Kidney (tissue), 14 donors: ENCODE measurements around the gene TEDC2. TPM values are rescaled to one million over a fixed set of nuclear protein-coding genes. Genes with fewer than 3 reads are reported as not detected.

Experiments
- DNase-seq, 5 donors: peaks; one replicate each; pipeline ENCODE4 v3.0.0-alpha.2; 2013 to 2020
- FAIRE-seq: peaks from 2 replicates; lab custom pipeline; 2012; peaks lifted over from hg19 to GRCh38; lab: Jason Lieb, UNC
- H3K27ac ChIP-seq, 2 donors: one replicate each; pipeline ENCODE4 v1.7.0; 2013; ENCODE audit warnings: low read depth in 2 of 2, low read length in 2 of 2, inconsistent platforms in 1 of 2
- H3K27me3 ChIP-seq: one replicate; pipeline ENCODE4 v1.7.1; 2013; ENCODE audit warnings: low read length, inconsistent platforms; ENCODE audit not compliant: control insufficient read depth, insufficient read depth
- H3K36me3 ChIP-seq, 3 donors: one replicate each; pipeline versions ENCODE4 v1.7.0 to v1.7.1; 2013; ENCODE audit warnings: low read length in 3 of 3, control low read depth in 1 of 3, inconsistent platforms in 1 of 3; ENCODE audit not compliant: insufficient read depth in 3 of 3, control insufficient read depth in 2 of 3
- H3K4me1 ChIP-seq, 3 donors: one replicate each; pipeline versions ENCODE4 v1.7.0 to v1.7.1; 2013; ENCODE audit warnings: low read length in 3 of 3, inconsistent platforms in 1 of 3, low read depth in 1 of 3; ENCODE audit not compliant: control insufficient read depth in 2 of 3, insufficient read depth in 2 of 3
- H3K4me3 ChIP-seq, 3 donors: one replicate each; pipeline versions ENCODE4 v1.7.0 to v1.8.1; 2013; ENCODE audit warnings: low read length in 3 of 3, control low read depth in 1 of 3, inconsistent platforms in 1 of 3
- H3K9ac ChIP-seq, 3 donors: one replicate each; pipeline versions ENCODE4 v1.7.0 to v1.7.1; 2013; ENCODE audit warnings: low read length in 3 of 3, control low read depth in 1 of 3, inconsistent platforms in 1 of 3
- H3K9me3 ChIP-seq, 3 donors: one replicate each; pipeline versions ENCODE4 v1.7.0 to v1.7.1; 2013; ENCODE audit warnings: low read length in 3 of 3, control low read depth in 1 of 3, inconsistent platforms in 1 of 3; ENCODE audit not compliant: control insufficient read depth in 2 of 3, insufficient read depth in 1 of 3
- CTCF ChIP-seq: IDR thresholded peaks from 3 replicates; pipeline ENCODE4 v1.5.1; 2012; ENCODE audit warnings: mild to moderate bottlenecking, moderate library complexity, borderline replicate concordance; ENCODE audit not compliant: insufficient read depth; ENCODE audit errors: extremely low read depth
- intact Hi-C: fragments of 100-400 bp; cut with DNase I; formaldehyde crosslinking; loops from one replicate; pipeline ENCODE4 v1.11.1; 2022
- polyA plus RNA-seq: library from polyadenylated mRNA; stranded (reverse); fragments of 350-450 nt; fragmentation: Illumina TruSeq; extraction: RNeasy Lipid Tissue Mini Kit (QIAGEN cat#74804); gene quantifications from one replicate; pipeline ENCODE4 v1.2.3, GENCODE V29; 2014; ENCODE audit warnings: low read depth, low replicate concordance; ENCODE audit not compliant: insufficient read depth
- total RNA-seq: library from RNA; stranded (reverse); fragmentation: NEBNext Ultra II Directional; extraction: Animal tissue kit (Norgen Biotek cat#: 25700); gene quantifications from one replicate; pipeline ENCODE4 v1.2.1, GENCODE V29; 2021
- donor health status: control.
- donor health status: control.
- donor health status: control.
- donor health status: control.
- donor health status: control.
- donor health status: DM: yes; HTN: yes; CAD: no.
- donor health status: Normal renal cell carcinoma (clear cell type).

The TEDC2 gene
- total and polyA plus RNA-seq, 2 donors from 2014 or later, result 1.4 to 1.7 TPM

- Histone ChIP-seq H3K9ac (no peak overlapping the region), H3K27me3 (no peaks in the 10 kb centered on the region), H3K9me3 (no peaks in the 10 kb centered on the region), H3K4me1 (peaks cover 0 to 20% (median 17%) of the 10 kb centered on the region in 3 donors), H3K36me3 (no peaks in the 10 kb centered on the region), H3K4me3 (no peak overlapping the region), H3K27ac (no peak overlapping the region)
- DNase-seq (peak in 1 of 5 donors; percentile 71), FAIRE-seq (no peak)
- intact Hi-C loops, result no loop called here
- no peak for TF ChIP-seq CTCF
These were observed 49.0 kb downstream of the TEDC2 start for GRCh38 chr16:2508722-2509400.

GRCh38 chr16:2511128-2511800, 51.4 kb downstream of the TEDC2 start:
- FAIRE-seq (no peak), DNase-seq (peak; percentile 51 to 91 (median 59))
- Histone ChIP-seq H3K36me3 (peaks cover 0 to 3% (median 0%) of the 10 kb centered on the region in 3 donors), H3K4me3 (no peak overlapping the region), H3K4me1 (peaks cover 0 to 32% (median 20%) of the 10 kb centered on the region in 3 donors), H3K27me3 (no peaks in the 10 kb centered on the region), H3K9ac (peak overlapping the region in 2 of 3 donors; percentile 12 to 55), H3K9me3 (no peaks in the 10 kb centered on the region), H3K27ac (peak overlapping the region; percentile 80 to 81)
- intact Hi-C loops, result no loop called here
- TF ChIP-seq CTCF, result no peak

- FAIRE-seq, result no peak
These were observed 52.3 kb downstream of the TEDC2 start for GRCh38 chr16:2511996-2512734.

More at GRCh38 chr16:2511996-2512734, 52.3 kb downstream of the TEDC2 start:
- intact Hi-C loops, result no loop called here
- H3K4me1 ChIP-seq, result peaks cover 0 to 41% (median 20%) of the 10 kb centered on the region in 3 donors
- DNase-seq, result peak in 3 of 5 donors; percentile 29 to 64 (median 57)
- TF ChIP-seq CTCF, result no peak
- H3K27me3 ChIP-seq, result no peaks in the 10 kb centered on the region
- peaks cover 0 to 5% (median 0%) of the 10 kb centered on the region in 3 donors for H3K36me3 ChIP-seq
- no peaks in the 10 kb centered on the region for H3K9me3 ChIP-seq
- peak overlapping the region; percentile 80 to 81 for H3K27ac ChIP-seq
- H3K9ac ChIP-seq, result peak overlapping the region in 1 of 3 donors; percentile 46
- no peak overlapping the region for H3K4me3 ChIP-seq
